GM18499 (cell line): ENCODE results near the gene NPC2.
"Not testable (repeated sequence)": the region's sequence is repeated elsewhere in the genome, so short reads cannot be mapped to it uniquely, and the experiment has no call there.

ENCODE experiments used
- ATAC-seq: cut with Tn5 transposase; IDR thresholded peaks from one replicate; pipeline ENCODE4 v1.9.1; 2021; ENCODE audit warnings: moderate number of reproducible peaks; ENCODE audit not compliant: insufficient read depth, unreplicated experiment

NPC2 gene

DNA sequence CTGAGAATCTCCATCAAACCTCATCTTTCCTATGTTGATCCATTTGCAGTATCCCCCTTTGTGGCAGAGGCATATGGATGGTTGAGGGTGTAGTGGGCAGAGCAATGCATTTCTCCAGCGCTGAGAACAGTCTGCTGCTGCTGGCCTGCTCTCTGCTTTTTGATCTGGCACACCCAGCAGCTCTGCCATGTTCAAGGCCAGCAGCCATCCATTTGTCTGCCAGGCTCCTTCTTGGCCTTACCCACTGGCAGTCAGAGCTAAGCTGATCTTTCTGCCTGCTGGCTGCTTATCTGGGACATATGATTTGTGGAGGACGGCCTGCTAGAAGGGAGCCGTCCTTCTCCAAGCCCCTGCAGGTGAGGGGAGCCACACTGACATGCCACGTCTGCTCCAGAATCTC lies 17.0 kb downstream of the NPC2 start:
- ATAC-seq = no peak

DNA sequence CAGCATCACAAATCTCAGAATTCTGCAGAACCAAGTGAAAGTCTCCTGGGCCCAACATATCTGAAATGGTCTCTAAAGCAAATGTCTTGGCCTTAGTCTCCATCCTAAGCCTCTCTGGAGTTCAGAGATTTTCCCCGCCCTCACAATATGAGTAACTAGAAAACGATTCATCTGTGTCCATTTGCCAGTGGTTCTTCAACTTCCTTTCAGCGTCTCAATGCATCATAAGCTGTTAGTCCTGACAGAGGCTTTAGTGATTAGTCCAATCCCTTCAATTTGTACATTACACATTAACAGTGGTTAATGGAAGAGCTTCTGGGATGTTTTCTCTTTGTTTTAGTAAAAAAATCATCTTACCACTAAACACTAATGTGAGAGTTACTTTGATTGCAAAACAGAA lies 17.4 kb downstream of the NPC2 start:
- ATAC-seq = no peak

DNA sequence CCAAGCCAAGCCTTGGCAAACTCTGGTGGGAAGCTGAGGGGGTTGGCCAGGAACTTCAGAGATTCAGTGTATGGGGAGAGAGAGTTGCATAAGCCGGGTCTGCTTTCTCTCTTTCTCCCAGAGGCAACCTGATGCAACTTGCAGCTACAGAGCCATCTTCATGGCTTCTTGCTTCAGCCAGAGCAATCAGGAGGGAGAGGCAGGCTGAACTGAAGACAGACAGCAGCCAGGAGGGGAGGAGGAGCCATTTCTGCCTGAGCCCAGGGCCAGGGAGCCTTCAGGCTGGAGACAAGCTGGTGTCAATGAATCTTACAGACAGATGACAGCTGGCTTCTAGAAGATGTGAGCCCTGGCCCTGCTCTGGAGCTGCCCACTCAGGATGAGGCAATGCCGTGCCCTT lies 18.7 kb downstream of the NPC2 start:
- no peak for ATAC-seq

DNA sequence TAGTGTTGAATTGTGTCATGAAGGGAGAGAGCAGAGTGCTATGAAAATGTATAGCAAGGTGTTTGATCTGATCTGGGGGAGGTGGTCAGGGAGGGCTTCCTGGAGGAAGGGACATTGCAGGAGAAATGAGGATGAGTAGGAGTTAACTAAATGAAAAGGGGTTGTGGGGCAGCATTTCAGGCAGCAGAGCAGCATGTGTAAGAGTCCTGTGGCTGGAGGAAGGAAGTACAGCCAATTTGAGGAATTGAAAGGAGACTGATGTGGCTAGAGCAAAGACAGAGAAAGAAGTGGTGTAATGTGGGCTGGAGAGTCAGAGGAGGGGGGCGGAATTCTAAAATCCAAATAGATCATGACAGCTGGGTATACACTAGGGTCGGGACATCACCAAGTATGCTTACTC lies 20.5 kb downstream of the NPC2 start:
- no peak for ATAC-seq

DNA sequence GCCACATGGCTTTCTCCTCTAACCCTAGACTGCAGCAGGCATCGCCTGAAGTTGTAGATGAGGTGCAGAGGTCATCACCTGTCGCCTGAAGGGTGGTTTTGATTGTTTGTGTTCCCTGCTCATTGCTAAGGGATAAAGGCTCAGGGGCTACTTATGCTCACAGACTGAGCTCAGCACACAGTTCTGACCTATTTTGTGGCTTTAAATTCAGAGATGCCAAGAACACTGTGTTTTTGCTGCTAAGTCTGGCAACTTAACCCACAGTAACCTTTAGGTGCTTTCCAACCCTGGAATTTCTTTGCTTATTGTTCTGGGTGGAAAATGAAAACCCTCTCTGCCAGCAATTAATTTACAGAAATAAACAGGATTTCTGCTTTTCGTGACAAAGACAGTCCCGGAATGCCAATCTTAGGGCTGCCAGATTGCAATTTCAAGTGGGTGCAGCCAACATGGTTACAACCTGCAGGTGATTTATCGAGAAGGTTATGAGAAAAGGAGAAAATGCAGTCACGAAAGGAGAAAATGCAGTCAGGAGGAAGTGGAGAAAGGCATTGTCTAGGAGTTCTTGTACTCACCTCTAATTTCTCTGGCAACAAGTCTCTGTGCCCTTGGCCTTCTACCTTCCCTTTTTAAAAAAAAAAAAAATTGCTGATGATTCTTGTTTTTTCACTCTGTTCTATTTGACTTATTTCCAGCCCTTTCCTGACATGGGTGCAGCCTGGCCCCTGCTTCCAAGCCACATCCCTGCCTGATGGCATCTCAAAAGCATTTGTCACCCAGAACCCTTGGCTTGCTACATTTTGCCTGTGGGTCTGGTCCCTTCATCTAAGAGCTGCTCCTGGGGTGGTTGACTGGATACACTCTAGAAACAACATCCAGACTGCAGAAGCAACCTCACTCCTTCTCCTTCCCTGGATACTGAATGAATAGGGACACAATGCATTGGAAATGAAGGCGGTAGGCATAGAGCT lies 23.3 kb downstream of the NPC2 start:
- no peak for ATAC-seq

DNA sequence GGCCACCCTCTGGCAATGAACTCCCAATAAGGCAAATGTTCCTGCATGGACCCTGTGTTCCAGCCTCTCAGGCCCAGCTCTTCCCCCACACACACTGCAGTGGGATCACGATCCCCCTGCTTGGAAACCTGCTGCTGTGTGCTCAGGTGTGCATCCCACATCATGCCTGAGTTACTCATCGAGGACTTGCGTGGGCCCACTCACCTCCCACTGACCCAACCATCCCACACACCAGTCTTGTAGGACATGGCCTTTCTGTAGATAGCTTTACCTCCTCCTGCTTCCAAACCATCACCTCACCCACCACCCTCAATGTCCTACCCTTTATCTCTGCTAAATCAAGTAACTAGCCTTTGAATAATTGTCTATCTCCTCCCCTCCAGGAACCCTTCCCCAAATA lies 24.6 kb downstream of the NPC2 start:
- ATAC-seq = no peak

DNA sequence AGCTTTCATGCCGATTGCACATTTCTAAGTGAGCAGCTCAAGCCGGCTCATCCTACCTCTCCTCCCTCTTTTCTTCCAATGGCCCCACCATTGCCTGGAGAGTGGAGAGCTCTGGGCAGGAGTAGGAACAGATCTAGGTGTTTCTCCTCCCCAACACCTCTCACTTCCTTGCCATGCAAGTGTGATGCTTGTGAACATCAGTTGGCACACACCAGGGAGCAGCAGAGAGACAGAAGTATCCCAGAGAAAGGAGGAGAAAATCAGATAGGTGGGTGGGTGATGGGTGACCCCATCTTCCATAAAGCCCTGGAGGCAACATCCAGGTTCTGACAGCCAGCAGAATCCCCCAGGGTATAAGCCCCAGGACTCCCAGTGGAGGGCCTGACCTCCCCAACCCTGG lies 27.8 kb downstream of the NPC2 start:
- ATAC-seq = no peak

DNA sequence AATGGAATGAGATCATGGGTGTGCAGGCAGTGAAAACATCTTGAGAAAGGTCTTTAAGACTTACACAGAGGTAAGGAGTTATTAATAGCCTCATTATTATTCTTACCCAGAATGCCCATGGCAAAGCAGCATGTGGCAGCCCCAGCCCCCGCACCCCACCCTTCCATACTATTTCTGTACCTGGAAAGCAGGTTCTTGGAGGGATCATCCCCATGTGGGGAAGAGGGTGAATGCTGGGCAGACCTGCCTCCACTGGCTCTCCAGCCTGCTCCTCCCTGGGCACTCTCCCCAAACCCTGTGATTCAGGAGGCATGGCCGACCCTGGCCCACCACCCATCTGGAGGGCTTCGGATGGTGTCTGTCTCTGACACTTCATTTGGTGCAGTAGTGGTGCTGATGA lies 28.3 kb downstream of the NPC2 start:
- ATAC-seq = no peak

DNA sequence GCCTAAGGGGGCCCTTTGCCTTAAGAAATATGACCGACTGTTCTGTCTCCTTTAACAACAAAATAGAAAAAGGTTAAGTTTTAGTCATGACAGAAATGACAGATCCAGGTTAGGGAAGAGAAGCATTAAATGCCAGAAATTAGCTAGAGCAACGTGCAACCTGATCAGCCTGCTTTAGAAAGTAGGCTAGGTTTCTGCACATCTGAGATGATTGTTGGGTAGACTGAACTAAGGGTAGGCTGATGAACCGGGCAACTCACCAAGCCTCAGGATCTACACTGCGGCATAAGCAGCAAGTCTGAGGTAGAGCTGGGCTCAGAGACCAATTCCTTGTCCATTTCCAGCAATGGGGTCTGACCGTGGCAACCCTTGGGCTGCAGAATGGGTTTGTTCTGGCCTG lies 29.4 kb downstream of the NPC2 start:
- no peak for ATAC-seq

DNA sequence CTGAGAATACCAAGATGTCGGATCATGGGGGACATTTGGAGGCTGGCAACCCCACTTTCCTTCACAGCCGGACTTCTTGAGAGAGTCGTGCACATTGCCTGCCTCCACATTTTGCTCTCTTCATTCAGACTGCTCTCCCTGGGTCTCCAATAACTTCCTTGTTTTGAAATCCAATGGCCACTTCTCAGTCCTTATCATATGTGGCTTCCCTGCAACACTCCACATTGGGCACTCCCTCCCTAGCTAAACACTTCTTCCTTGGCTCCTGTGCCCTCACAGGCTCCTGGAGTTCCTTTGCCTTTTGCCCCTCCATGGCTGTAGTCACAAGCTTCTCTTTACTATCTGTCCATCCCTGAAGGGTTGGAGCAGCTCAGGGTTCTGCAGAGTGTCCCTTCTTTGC lies 30.1 kb downstream of the NPC2 start:
- no peak for ATAC-seq

DNA sequence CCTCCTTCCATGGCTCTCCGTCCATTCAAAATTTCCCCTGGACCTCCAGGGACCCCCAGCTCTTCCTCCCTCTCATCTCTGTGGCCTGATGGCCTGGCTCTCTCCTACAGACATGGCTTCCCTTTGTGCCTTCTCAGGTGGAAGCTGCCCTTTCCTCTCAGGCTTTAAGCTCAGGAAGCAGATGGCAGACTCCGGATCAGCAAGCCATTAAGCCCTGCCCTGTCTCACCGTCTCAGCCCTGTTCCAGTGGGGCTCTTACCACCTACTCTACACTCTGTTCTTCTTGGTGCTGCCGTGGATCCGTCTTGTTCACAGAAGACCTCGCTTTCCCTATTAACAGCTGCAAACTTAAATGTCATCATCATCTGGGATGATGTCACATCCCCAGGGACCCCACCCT lies 33.1 kb downstream of the NPC2 start:
- ATAC-seq = no peak

DNA sequence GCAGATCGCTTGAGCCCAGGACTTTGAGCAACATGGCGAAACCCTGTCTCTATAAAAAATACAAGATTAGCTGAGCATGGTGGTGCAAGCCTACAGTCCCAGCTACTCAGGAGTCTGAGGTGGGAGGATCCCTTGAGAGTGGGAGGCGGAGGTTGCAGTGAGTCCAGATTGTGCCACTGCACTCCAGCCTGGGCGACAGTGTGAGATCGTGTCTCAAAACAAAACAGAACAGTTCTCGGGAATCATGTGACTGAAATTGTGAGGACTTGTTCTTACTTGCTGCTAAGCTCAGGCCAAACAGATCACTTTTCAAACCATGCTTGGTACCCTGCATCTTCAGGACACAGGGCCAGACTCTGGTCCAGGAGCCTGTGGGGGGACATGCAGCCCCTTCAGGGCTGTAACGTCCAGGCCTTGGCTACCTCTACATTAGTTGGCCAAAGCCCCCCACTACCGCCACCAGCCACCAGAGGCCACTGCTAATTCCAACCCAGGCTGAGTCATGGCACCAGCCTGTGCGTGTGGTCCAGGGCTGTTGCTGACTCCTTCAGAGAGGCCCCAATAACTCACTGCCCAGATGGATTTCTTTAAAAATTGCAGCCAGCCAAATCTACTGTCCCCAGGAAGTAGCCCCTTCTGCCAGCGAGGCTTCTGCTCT lies 33.7 kb downstream of the NPC2 start:
- ATAC-seq = no peak

DNA sequence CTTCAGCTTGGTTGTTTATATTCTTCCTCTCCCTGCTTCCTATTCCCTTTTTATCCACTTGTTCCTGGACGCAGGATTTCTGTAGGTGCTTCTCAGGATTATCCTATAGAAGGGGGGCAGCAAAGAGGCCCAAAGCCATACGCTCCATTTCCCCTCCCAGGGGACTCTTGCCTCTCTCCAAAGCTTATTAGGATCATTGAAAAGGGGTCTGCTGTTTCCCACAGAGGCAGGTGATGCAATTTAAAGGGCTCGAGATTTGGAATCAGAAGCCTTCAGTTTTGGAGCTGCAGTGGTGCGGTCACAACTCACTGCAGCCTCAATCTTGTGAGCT lies 35.6 kb downstream of the NPC2 start:
- ATAC-seq = no peak

DNA sequence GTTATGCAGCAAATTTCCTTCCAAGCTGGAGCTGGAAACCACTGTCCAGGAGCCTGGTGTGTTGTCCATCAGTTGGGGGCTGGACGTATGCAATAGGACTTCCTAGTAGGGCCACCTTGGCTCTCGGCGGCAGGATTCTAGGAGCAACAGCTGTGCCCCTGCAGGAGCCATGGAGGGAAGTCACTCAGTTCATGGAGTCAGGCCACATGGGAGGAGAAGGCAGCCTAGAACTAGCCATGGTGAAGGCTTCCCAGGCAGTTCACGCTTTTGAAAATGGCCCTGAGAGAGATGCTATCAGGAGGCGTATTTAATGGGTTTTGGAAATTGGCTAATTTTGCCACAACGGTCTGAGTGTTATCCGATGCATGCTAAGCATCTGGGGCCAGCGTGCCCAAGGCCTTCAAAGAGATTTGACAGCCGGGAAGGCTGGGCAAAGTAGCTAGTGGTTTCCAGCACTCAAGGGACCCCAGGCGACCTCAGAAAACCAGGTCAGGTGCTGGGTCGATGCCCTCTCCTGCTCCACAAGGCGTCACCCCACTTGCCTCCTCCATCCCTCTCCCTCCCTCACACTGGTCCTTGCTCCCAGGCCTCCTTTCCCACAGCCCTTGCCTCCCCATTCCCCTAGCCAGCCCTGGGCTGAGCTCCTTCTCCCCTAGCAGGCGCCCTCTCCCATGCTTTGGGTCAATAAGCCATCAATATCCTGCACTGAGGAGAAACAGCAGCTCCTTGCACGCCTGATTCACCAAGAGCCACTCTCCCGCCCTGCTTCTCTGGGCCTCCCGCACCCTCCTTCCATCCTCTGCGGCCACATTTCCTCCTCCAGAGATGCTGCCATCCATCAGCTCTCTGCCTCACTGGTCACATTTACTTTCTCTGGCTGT lies 36.2 kb downstream of the NPC2 start:
- no peak for ATAC-seq

DNA sequence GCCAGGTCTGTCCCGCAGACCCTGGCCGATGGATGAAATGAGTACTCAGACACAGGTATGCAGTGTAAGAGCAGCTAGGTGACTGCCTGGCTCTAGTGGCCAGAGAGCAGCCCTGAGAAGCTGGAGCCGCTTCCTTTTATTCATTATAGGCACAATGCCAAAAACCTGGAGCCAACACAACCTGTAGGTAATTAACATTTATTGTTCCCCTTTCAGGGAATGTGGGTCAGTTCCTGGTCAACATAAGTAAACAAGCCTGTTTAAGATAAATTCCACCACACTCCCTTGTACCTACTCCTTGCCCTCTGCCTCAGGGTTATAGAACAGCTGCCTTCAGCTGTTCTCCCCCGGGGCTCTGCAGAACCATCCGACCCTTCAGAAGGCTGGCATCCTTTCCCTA lies 38.7 kb downstream of the NPC2 start:
- not testable (repeated sequence) for ATAC-seq

DNA sequence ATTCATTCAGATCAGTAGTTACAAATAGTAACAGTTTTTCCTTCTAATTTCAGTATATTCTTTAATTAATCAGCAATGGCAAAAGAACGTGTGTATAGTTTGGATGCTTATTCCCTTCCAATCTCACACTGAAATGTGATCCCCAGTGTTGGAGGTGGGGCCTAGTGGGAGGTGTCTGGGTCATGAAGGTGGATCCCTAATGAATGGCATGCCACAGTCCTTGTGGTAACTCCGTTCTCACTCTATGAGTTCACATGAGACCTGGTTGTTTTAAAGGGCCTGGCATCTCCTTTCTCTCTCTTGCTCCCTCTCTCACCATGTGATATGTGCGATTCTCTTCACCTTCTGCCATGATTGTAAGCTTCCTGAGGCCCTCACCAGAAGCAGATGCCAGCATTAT lies 48.2 kb downstream of the NPC2 start:
- no peak for ATAC-seq

DNA sequence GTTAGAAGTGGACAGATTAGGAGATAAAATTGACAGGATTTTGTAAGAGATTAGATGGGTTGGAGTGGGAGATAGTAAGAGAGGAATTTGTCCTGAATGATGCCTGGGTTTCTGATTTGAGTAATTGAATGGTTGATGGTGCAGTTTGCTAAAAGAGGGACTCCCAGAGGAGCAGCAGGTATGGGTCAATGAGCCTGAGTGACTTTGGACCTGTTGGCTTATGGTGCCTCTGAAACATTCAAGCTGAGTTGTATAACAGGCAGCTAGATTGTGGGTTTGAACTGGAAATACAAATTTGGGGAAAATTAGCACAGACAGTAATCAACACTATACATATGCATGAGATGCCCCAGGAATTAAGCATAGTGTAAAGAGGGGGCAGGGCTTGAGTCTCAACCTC lies 50.3 kb downstream of the NPC2 start:
- ATAC-seq = no peak

DNA sequence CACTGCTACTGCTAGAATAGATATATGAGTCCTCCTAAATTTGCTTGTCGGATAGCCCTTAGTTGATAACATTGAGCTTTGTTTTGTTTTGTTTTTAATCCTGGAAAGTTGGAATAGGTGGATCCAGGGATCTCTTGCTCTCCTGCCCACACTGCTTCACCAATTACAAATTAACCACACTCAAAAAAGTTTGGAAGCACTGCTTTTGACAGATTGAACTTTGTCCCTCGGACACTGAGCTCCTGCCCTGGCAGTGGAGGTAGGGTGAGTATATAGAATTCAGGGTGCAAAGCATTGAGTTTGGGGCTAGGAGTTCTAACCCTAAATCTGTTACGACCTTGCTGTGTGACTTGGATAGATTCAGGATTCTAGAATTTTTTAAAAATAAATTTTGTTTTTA lies 52.0 kb downstream of the NPC2 start:
- ATAC-seq = no peak

DNA sequence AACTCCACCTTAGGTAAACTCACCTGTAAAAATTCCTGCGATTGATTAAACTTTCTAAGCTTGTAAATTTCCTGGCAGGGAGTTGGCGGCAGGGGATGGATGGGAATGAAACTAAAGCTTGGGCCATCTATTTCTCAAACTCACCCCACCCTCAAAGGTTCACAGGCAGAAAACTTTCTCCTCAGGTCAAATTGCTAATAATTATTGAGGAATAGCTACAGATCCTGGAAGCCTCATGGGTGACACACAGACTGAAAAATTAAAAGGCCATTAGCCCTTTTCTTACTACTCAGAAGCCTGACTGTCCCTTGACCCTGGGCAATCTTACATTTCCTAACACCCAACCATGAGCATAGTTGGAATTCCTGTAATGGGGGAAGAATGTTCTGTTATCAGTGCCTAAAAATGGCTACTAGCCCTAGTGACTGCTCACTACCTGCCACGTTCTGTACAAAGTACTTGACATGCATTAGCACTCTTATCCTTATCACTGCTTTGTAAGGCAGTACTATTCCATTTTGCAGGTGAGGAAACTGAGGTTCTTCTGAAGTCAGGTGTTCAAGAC lies 54.7 kb downstream of the NPC2 start:
- ATAC-seq = no peak

DNA sequence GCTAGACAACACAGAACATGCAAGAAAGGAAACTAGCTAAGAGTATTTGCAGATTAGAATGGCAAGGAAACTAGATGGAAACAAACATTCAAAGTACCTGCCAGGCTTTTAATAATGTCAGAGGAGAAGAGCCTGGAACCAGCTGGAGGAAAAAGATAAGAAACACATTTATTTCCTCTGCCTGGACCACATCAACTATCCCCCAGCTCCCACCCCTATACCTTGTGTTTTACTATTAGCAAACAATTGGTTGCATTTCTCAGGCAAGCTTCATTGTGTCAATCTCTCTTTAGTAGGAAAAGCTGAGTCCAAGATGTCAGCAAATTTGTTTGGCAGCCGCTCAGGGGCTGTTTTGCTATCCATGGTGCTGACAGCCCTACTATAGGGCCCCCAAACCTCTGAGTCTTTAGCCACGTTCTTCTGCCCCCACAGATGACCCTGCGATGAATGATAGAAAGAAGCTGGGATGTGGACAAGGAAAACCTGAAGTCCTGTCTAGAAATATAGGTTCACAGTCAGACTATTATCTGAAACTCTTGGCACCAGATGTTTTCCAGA lies 55.5 kb downstream of the NPC2 start:
- ATAC-seq = no peak
